Fibroblast of skin of back (primary cell): Measurements from ENCODE around the gene RRAS2. TPM values are rescaled to one million over a fixed set of nuclear protein-coding genes. Genes with fewer than 3 reads are reported as not detected.
"Not testable (repeated sequence)": the region's sequence is repeated elsewhere in the genome, so short reads cannot be mapped to it uniquely, and the experiment has no call there.

Experiments used
- DNase-seq: peaks from one replicate; pipeline ENCODE4 v3.0.0-alpha.2; 2013
- polyA plus RNA-seq, 2 experiments: library from polyadenylated mRNA; unstranded; fragments of 120-200 nt; gene quantifications; one replicate each; pipeline ENCODE4 v1.2.1, GENCODE V29; 2013; ENCODE audit not compliant: insufficient read length in 2 of 2

RRAS2 gene
- 132 TPM for polyA plus RNA-seq (2013, experiment 1 of 2; ENCODE audit: insufficient read length)
- polyA plus RNA-seq (2013, experiment 2 of 2; ENCODE audit: insufficient read length) = 92.3 TPM

DNA sequence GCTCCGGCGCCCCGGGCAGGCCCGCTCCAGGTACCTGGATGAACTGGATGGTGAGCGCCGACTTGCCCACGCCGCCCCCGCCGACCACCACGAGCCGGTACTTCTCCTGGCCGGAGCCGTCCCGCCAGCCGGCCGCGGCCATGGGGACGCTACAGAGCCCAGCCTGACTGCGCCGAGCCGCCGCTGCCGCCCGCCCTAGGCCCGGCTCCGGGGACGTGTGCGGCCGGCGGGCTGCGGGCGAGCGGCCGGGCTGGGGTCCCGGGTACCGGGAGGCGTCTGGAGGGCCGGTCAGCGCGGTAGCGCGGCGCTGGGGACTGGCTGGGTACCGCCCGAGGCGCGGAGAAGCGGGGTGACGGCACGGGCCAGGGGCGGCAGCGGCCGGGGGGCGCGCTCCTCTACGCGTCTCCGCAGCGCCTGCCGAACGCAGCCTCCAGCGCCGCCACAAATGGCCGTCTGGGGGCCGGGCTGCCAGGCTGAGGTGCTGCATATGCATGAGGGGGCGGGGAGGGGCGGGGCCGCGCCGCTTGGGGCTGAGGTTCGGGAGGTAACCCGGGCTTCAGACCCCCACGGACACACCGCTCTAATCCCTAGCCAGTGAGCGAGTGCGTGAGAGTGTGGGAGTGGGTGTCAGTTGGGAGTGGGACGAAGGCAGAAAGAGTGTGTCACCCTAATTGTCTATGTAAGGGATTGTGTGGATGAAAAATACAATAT, at the start of gene RRAS2:
TSS of gene RRAS2 (minus strand) at position 455 of the 711 bp plus-strand sequence. CDS start at position 142, 313 bp downstream.
- peak; percentile 80 for DNase-seq

GRCh38 chr11:14408612-14409011, 49.6 kb upstream of the RRAS2 start:
- no peak for DNase-seq

DNA sequence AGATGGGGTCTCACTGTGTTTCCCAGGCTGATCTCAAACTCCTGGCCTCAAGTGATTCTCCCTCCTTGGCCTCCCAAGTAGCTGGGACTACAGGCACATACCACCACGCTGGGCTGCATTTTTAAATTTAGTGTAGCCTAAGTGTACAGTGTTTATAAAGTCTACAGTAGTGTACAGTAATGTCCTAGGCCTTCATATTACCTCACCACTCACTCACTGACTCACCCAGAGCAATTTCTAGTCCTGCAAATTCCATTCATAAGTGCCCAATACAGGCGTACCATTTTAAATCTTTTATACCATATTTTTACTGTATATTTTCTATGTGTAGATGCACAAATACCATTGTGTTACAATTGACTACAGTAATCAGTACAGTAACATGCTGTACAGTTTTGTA, 47.1 kb upstream of the RRAS2 start:
- peak; percentile 83 for DNase-seq

DNA sequence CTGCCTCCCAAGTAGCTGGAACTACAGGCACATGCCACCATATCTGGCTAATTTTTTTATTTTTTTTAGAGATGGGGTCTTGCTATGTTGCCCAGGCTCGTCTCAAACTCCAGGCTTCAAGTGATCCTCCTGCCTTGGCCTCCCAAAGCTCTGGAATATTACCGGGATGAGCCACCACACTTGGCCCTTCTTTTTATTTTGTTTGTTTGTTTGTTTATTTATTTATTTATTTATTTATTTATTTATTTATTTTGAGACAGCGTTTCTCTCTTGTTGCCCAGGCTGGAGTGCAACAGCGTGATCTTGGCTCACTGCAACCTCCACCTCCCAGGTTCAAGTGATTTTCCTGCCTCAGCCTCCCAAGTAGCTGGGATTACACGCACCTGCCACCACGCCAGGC, 44.5 kb upstream of the RRAS2 start:
- DNase-seq = not testable (repeated sequence)

DNA sequence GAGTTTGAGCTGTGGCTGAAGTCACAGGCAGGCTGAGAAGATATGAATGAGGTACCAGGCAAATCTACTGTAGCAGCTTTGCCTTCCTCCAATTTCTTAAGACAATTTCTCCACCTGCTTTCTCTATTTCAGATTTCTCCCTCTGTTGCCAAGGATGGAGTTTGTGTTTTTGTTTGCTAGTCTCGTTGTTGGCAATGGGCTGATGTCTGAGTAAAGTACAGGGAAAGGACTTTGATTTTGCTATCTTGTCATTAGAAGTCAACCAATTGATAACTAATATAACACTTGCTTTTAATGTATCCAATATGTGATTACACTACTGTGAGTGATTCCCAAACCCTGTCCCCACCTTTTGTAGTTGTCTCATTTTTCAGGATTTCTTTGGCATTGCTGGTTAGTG, 40.1 kb upstream of the RRAS2 start:
- DNase-seq = no peak

DNA sequence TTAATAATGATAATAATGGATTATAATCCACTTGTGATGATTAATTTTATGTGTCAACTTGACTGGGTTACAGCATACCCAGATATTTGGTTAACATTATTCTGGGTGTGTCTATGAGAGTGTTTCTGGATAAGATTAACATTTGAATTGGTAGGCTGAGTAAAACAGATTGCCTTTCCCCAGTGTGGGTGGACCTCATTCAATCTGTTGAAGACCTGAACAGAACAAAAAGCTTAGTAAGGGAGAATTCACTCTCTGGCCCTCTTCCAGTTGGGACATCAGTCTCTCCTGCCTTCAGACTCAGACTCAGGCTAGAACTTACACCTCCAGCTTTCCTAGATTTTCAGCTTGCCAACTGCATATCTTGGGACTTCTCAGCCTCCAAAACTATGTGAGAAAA, 37.3 kb upstream of the RRAS2 start:
- DNase-seq = no peak

DNA sequence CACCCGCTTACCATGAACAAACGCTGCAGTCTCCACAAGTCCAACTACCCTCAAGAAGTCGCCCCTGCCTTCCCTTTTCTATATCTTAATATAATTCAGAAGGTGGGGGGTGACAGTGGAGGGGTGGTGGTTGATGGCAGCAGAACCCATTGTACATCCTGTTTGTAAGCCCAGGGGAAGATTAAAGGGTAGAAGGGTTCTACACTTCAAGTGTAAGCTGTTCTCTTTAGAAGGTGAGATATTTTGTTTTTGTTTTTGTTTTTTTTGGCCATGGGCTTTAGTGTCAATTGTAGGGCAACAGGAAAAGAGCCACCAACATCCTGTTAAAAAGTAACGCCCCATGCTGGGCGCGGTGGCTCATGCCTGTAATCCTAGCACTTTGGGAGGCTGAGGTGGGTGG, 34.9 kb upstream of the RRAS2 start:
- DNase-seq = no peak

- no peak for DNase-seq
Observed at GRCh38 chr11:14393129-14393528, 34.1 kb upstream of the RRAS2 start.

DNA sequence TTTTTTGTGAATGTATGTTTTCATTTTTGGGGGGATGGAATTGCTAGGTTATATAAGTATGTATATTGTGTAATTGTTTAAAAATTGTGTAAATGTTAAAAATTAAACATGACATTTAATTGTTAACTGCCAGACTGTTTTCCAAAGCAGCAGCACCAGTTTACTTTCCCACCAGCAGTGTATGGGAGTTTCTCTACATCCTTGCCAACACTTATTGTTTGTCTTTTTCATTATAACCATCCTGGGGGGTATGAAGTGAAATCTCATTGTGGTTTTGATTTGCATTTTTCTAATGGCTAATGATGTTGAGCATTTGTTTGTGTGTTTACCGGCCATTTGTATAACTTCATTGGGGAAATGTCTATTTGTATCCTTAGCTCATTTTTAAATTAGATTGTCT, 31.7 kb upstream of the RRAS2 start:
- peak; percentile 48 for DNase-seq

DNA sequence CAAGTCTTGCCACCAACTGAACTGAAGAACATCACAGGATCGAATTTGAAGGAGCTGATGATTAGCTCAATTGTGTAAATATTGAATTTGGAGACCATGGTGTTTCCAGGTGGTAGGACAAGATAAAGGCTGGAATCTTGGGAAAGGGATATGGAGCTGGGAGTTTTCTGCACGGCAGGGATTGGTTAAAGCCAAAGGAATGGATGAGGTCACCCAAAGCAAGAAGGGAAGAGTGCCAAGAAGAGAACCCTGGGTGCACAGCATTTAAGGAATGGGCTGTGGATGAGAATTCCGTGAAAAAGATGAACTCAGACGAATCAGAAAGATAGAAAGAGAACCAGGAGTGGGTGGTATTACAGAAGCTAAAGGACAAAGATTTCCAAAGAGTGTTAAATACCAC, 29.4 kb upstream of the RRAS2 start:
- DNase-seq = peak; percentile 72

DNA sequence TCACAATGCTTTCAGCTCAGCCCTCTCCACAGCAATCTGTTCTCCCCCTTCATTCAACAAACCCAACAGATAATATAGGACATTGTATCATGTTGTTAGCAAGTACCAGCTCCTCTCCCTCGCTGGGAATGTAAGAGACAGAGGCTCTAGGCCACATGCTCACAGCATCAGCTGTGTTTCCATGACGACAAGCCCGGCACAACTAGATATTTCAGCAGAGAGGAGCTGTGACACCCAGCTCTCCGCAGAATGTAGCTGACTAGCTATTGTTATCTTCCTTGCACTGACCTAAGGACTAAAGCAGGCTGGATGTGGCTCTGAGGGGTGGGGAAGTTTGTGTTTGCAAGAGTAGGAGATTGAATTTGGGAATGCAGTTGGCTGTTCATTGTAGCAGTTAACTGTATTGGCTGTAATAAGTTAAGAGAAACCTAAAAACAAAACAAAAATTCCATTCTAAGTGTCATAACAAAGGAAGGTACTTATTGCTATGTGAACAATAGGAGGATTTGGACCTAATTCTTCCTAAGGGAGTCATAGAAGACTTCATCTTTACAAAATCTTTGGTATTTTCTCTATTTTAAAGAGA, 28.0 kb upstream of the RRAS2 start:
- peak; percentile 92 for DNase-seq

GRCh38 chr11:14386081-14386480, 27.1 kb upstream of the RRAS2 start:
- no peak for DNase-seq

- peak; percentile 50 for DNase-seq
Observed at GRCh38 chr11:14384338-14384737, 25.4 kb upstream of the RRAS2 start.

GRCh38 chr11:14381968-14382367, 23.0 kb upstream of the RRAS2 start:
- DNase-seq = no peak

DNA sequence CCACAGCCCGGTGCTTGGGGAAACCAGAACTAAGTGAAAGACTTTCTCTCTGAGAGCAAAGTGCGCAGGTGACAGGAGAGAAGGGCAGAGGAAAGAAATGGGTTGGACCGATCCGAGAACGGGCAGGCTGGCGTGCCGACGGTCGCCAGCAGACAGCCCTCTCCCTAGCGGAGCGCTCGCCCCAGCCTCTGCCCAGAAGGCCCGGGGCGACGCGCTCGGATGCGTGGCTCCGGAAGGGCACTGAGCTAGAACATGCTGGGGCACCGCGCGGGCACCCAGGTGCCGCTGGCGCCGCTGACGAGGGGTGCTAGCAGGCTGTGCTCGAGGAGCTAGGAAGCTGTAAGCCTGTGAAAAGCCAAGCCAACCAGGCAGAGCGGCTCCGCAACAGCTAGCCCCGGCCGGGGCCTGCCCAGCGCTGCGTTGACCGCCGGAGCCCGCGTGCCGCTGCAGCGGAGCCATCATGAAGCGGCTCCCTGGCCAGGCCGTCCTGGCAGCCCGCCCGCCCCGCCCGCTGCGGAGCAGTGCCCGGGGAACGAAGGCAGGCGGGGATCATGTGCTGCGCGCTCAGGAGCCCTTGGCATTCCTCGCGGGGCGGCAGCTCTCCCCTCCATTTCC, 22.1 kb upstream of the RRAS2 start:
- DNase-seq = peak; percentile 59

- no peak for DNase-seq
Observed at GRCh38 chr11:14380125-14380936, 21.3 kb upstream of the RRAS2 start.

DNA sequence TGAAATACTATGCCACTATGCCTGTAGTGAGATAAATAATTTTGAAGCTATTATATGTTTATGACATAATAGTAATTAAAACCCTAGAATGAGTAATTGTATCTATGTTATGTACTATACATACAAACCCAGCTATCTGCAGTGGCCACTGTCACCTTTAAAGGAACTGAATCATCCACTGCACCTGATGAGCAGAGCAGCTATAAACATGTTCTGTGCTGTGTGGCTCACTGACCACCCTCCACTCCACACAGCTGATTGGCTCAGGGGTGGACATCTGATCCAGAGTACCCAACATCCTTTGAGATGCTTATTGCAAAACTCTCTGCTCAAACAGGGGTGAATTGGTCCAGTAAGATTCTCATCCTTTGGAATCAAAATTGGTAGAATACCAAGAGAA, 19.2 kb upstream of the RRAS2 start:
- no peak for DNase-seq

DNA sequence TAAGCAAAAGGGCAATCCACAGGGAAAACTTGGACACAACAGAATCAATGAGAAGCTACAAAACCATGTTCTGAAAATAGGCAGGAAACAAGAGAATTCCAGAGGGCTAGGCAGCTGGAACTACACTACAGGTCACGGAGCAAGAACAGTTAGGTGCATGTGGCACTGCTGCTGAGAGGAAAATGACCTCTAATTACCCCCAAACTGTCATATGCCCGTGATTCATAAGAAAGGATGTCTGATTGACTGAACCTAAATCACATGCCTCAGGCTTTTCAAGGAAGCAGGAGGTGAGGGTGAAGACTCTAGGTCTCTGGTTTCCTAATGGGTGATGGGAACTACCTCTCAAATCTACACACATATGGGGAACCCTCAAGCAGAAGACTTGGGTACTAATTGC, 17.9 kb upstream of the RRAS2 start:
- DNase-seq = no peak

DNA sequence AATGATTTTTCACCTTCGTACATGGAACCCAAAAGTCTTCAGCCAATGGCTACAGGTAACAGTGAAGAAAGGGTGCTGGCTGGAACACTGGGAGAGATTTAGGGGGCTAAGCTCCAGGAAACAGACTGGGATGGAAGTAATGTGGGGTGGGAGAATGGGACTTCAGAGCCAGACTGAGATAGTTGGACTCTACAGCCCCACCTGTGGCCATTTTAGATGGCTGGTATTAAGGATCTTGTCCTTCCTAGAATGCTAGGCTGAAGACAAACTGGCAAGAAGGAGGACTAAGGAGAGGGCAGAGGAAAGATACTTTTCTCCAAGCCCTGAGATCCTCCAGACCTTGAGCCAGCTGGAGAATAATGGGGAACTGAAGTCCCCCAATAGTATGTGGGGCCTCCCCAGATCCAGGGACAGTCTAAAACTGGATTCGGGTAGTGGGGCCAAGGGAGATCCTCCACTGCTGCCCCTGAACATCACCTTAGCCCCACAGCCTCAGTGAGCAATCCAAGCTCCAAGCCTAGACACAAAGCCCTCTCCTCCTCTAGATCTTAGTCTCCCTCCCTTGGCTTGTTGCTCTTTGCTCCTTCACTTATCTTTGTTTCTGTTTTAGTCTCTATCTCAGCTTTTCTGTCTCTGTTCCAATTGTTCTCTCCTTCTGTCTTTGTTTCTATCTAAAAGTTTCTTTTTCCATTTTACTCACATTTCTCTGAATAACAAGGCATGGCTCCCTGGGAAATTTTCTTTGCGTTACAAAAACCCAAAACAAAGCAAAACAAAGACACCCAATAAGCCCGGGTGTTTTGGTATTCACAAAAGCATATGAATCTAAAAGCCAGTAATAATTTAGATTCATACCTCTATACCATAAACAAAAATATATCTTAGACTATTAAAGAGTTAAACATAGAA, 16.2 kb upstream of the RRAS2 start:
- DNase-seq = no peak

- DNase-seq = peak; percentile 66
Observed at GRCh38 chr11:14373941-14374646, 15.1 kb upstream of the RRAS2 start.

GRCh38 chr11:14372011-14372410, 13.0 kb upstream of the RRAS2 start:
- no peak for DNase-seq
